Endothelial cell of hepatic sinusoid (primary cell): ENCODE measurements around the gene ICA1L.
"Not testable (repeated sequence)": the region's sequence is repeated elsewhere in the genome, so short reads cannot be mapped to it uniquely, and the experiment has no call there.

Source experiments
- in situ Hi-C: cut with HindIII; loops from 2 replicates; pipeline ENCODE4 v1.10.0; 2017; ENCODE audit warnings: low sequenced_read_pairs

ICA1L gene

DNA sequence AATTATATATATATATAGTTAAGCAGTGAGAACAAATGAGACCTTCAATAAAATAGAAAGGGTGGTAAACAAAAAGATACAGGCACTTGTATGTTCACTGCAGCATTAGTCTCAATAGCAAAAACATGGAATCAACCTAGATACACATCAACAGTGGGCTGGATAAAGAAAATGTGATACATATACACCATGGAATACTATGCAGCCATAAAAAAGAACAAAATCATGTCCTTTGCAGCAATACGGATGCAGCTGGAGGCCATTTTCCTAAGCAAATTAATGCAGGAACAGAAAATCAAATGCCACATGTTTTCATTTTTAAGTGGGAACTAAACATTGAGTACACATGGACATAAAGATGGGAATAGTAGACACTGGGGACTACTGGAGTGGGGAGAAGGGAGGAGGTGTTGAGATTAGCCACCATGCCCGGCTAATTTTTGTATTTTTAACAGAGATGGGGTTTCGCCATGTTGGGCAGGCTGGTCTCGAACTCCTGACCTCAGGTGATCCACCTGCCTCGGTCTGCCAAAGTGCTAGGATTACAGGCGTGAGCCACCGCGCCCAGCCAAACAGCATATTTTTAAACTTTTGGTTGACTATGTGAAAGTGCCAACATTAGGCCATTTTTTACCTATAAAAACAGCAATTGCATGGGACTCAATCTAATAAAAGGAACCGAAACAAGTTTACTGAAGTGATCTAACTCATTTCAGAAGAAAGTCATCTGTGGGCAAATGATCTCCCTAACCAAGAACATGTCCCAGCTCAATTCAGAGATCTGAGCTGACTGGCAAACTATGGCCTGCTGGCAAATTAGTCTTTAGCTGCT, 23.7 kb downstream of the ICA1L start:
- in situ Hi-C loops = no loop called here

DNA sequence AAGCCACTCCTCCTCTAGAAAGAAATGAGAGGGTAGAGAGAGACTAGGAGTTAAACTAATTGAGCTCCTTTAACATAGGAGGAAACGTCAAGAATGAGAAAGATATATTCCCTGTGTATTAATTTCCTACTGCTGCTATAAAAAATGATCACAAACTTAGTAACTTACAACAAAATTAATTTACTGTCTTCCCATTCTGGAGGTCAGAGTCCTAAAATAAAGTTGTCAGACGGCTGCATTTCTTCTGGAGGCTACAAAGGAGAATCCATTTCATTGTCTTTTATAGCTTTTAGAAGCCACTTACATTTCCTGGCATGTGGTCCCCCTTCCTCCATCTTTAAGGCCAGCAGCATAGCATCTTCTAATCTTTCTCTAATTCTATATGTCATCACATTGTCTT, 26.9 kb downstream of the ICA1L start:
- in situ Hi-C loops = no loop called here

DNA sequence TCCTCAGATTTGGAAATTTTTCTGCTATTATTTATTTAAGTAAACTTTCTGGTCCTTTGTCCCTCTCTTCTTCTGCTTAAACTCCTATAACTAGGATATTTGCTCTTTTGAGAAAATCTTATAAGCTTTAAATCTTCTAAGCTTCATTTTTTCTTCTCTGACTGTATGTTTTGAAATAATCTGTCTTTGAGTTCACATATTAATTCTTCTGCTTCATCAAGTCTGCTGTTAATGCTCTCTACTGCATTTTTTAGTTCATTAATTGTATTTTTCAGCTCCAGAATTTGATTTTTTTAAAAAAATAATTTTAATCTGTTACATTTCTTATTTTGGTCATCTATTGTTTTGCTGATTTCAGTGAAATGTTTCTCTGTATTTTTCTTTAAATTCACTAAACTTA, 28.9 kb downstream of the ICA1L start:
- in situ Hi-C loops = no loop called here

DNA sequence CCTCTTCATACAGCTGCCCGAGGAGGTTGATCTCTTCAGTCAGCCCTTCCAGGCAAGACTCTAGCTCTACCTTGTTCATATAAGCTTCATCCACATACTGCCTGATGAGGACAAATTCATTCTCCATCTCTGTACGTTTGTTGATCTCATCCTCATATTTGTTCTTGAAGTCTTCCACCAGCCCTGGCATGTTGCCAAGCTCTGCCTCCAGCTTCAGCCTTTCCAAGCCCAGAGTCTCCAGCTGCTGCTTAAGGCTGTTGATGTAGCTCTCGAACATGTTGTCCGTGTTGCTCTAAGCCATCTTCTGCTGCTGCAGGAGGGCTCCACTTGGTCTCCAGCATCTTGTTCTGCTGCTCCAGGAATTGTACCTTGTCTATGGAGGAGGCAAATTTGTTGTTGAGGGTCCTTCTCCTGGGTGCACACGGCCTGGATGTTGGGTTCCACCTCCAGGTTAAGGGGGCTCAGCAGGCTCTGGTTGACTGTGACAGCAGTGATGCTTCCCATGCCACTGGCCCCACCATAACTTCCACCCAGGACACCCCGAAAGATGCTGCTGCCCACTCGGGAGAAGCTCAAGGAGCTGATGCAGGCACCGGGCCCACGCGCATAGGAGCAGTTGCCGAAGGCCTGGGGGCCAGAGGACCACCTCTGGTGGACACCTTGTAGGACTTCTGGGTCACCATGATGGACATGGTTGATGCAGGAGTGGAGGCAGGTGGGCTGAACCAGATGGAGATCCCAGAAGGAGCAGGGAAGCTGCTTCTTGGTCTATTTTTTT, 30.3 kb downstream of the ICA1L start:
- in situ Hi-C loops = no loop called here

DNA sequence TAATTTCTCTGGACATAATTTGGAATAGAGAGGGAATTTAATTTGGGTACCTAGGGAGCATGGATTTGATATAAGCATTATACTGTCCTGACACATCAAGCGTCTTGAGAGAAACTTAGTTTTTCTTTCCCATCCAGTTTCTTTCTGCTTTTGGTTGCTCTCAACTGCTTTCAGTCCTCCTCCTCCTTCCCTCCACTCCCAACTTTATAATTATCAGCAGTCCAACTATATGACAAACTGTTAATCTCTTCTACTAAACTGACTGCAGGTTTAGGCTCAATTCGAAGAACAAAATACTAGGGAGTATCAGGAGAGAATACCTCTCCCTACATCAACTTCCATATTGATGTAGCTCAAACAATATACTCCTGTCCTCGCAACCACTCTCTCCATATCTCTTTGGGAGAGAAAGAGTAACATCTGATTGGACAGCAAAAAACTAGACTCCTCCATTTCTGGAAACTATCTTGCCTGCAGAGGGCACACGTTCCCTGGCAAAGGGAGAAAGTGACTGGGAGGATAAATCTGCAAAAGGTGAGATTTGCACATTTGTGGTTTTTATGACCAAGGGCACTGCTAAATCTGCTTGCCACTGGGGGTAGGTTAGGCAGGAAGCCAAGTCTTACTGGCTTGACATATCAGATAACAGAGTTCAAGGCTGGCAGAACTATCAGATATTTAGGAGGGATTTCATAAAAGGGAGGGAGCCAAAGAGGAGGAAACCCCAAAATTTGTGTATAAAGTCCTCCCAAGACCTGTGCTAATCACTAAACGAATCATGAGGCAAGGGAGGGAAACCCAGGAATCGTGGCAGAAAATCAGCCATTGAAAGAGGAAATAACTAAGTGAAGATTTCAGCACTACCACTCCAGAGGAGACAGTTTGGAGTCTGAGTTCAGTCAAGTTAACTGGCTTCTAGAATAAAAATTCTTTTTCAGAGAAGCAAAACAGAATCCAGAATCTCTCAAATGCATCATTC, 40.0 kb downstream of the ICA1L start:
- in situ Hi-C loops = no loop called here

DNA sequence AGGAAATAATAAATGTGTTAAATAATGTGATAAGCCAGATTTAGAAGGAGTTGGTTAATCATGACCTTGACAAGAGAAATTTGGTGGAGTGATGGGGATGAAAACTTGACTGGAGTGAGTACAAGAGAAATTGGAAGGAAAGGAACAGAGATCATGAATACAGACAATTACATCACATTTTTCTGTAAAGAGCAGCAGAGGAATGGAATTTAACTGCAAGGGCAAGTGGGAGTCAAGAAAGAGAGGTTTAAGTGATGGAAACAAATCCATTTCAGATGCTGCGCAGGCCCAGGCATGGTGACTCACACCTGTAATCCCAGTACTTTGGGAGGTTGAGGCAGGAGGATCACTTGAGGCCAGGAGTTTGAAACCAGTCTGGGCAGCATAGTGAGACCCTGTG, 46.7 kb downstream of the ICA1L start:
- in situ Hi-C loops = no loop called here

DNA sequence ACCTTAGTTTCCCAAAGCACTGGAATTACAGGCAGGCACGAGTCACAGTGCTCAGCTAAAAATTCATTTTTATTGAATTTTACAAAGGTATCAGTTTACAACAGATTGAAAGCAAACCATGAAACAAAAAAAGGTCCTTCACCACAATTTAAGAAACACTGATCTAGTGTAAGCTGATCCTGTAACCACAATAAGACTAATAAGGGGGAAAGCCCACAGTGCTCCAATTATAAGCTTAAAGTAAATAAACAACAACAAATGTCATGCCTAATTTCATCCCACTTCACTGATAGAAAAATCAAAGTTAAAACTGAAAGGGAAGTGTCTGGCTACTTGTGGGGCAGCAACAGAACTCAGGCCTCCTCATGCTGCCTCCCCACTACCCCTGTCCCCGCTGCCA, 49.2 kb downstream of the ICA1L start:
- in situ Hi-C loops = no loop called here

DNA sequence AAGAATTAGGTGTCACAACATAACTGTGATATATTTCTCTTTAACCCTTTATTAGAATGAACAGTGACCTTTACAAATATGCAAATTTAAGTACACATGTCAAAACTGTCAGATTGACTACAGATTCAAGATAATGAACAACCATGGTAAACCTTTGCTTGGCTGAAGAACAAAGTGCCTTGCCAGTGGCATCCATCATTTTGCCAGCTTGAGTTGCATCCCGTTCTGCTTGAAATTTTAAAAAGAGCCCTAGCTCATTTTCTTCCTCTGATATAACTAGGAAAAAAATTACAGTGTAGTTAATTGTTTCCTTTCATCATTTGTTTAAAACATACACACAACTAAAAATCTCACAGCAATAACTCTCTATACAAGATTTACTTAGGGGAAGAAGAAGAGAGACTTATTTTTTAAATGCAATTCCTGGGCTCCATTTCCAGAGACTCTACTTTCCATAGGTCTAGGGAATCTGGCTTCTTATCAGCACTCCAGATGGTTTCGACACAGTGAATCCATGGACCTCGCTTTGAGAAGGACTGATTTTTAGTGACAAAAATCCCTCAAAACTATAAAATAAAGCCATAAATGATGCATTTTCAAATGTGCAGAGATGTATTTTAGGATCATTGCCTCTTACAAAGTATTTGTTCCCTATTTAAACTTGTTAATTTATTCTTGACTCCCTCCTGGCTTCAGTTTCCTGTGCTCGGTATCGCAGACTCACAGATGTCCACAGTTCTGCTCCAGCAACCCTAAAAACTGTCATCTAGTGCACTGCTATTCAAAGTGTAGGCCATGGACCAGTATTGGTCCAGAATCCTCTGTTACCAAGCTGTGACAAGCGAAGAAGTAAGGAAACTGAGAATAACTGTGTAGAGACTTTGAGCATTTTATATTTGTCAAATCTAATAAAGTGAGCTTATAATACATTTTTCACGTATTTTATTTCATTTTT, 50.1 kb downstream of the ICA1L start:
- in situ Hi-C loops = no loop called here

DNA sequence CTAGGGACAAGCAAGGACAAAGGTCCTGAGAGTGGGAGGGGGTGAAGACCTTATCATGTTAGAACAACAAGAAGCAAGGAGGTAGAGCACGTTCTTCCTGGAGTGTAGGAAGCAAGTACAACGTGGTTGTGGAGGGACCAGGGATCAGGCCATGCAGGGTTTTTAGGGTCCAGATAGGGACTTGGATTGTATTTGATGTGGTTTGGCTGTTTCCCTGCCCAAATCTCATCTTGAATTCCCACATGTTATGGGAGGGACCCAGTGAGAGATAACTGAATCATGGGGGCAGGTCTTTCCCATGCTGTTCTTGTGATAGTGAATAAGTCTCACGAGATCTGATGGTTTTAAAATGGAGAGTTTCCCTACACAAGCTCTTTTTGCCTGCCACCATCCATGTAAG, 53.2 kb downstream of the ICA1L start:
- in situ Hi-C loops = no loop called here

DNA sequence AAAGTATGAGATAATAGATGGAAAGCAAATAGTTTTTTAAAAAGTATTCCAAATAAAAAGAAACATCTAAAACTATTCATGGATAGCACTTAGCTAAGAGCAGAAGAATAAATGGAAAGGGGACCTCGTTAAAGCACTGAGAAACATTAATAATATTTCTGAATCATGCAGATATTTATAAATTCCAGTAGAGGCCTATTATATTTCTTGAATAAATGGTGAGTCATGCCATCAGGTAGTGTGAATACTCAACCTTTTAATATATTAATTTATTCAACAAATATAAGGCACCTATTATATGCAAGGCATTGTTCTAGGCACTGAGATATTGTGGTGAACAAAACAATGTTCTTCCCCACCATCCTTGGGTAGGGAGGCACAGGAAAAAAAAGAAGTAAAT, 53.8 kb downstream of the ICA1L start:
- in situ Hi-C loops = no loop called here

DNA sequence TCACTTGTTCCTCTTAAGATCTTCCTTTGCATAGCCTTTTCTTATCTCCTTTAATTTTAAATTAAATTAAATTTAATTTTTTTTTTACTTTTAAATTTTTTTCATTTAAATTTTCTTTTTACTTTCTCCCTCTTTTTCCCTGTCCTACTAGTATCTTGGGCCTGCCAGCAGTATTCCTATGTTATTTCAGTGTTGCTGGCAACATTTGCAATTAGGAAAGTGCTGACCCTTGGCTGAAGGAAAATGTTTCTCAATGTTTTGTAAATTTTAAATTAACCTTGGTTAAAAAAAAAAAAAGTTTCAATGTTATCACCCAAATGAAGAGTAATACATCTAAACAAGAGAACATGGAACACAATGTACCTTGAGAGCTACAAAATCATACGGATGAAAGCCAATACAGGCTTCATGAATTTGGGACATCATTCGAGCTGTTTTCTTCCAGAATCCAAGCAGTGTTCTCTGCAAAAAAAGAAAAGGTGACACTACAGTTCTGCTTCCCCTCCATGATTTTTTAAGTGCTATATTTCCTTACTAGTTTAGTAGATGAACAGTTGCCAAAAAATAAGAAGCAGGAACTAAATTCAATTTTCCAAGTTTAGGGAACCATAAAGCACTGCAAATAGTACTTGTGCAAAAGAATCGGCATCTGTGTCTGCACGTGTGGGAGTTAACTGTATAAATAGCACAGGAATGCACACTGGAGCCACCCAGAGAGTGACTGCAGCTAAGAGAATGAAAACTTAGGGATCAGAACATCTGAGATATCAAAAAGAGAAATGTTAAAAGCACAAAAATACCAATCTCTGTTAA, 55.8 kb downstream of the ICA1L start:
- in situ Hi-C loops = no loop called here

DNA sequence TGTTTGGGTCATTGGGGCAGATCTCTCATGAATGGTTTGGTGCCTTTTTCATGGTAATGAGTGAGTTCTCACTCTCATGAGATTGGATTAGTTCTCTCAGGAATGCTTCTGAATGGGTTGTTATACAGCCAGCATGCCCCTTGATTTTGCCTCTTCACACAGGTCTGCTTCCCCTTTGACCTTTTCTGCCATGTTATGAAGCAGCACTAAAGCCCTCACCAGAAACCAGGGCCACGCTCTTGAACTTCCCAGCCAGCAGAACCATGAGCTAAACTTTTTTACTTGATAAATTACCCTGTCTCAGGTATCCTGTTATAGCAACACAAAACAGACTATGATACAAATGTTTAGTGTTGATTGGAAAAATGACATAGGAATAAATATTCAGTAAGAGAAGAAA, 57.3 kb downstream of the ICA1L start:
- in situ Hi-C loops = no loop called here

DNA sequence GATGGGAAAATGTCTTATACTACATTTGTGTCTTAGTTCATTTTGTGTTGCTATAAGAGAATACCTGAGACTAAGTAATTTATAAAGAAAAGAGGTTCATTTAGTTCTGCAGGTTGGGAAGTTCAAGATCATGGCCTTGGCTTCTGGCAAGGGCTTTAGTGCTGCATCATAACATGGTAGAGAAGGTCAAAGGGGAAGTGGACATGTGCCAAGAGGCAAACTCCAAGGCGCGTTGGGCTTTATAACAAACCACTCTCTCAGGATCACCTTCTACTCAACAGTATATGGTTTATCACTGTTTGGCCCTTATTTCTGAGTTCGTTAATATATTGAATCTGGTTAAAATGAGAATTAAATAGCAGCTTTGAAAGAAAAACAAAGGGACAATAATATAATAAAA, 58.2 kb downstream of the ICA1L start:
- in situ Hi-C loops = no loop called here

DNA sequence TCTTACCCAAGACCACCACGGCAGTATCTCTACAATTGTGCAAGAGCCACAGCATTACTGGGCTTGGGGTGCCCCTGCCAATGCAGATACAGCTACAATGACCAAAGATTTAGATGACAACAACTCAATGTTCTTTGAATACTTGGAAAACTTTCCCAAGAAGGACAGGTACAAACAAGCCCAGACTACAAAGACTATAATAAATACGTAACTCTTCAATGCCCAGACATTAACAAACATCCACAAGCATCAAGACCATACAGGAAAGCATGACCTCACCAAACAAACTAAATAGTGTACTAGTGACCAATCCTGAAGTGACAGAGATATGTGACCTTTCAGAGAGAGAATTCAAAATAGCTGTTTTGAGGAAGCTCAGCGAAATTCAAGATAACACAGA, 62.8 kb downstream of the ICA1L start:
- in situ Hi-C loops = no loop called here

DNA sequence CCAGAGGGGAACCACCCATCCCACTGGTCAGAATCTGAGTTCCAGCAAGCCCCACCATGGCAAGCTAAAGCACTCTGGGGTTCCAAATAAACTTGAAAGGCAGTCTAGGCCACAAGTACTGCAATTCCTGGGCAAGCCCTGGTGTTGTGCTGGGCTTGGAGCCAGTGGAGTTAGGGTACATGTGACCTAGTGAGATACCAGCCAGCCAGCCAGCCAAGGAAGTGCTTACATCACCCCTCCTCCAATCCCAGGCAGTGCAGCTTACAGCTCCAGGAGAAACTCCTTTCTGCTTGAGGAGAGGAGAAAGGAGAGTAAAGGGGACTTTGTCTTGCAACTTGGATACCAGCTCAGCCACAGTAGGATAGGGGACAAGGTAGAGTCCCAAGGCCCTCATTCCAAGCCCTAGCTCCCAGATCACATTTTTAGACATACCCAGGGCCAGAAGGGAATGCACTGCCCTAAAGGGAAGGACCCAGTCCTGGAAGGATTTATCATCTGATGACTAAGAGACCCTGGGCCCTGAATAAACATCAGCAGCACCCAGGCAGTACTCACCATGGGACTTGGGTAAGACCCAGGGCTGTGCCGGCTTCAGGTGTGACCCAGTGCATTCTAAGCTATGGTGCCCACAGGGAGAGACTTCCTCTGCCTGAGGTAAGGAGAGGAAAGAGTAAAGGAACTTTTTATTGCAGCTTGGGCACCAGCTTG, 64.0 kb downstream of the ICA1L start:
- in situ Hi-C loops = not testable (repeated sequence)

DNA sequence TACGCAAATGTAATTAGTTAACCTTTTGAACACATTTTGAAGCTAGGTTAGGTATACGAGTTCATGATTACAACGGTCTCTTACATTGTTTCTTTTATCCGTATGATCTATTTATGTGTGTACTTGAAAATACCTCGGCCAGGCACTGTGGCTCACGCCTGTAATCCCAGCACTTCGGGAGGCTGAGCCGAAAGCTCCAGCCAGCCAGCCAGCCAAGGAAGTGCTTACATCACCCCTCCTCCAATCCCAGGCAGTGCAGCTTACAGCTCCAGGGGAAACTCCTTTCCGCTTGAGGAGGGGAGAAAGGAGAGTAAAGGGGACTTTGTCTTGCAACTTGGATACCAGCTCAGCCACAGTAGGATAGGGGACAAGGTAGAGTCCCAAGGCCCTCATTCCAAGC, 65.7 kb downstream of the ICA1L start:
- in situ Hi-C loops = not testable (repeated sequence)

DNA sequence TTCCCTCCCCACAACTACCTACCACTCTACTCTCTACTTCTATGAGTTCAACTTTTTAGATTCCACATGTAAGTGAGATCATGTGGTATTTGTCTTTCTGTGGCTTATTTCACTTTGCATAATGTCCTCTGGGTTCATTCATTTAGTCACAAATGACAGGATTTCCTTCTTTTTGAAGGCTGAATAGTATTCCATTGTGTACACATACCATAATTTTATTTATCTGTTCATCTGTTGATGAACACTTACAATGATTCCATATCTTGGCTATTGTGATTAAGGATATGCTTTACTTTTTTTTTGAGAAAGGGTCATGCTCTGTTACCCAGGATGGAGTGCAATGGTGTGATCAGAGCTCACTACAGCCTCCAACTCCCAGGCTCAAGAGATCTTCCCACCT, 73.6 kb downstream of the ICA1L start:
- in situ Hi-C loops = no loop called here

DNA sequence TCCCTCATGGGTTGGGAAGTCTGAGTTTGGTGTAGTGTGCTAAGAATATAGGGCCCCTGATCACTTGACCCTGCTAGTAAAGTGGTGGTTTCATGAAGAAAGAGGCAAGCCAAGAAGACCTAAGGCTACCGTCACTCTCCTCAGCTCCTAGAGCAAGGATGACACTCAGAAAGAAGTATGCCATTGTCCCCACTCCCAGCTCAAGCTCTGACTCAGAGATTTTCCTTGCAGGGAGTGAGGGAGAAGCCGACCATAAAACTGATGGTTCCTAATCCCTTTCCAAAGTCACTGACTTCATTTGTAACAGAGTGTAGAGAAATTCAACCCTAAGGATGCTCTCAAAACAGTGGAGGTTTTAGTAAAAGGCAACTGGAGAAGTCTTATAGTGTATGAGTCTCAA, 80.9 kb downstream of the ICA1L start:
- in situ Hi-C loops = no loop called here

DNA sequence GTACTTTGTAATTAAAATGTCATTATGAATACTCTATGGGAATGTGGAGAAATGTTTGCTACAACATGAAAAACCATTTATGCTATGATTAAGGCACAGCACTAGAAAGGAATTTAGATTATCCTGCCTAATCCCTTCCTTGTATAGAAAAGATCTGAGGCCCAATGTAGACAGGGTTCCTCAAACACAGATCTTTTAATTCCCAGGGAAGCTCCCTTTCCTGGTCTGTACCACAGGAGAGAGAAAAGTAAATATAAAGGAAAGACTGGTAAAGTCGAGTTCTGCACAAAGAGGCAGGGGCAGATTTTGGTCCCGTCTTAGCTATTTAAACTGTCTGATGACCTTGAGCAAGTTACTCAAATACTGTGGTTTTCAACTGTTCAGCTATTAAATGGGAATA, 84.7 kb downstream of the ICA1L start:
- in situ Hi-C loops = no loop called here
